GM12878 (cell line): ENCODE measurements around the gene USP10. TPM values are rescaled to one million over a fixed set of nuclear protein-coding genes. Genes with fewer than 3 reads are reported as not detected.

Source experiments
- BCLAF1 ChIP-seq: fragments of 450-650 bp; IDR thresholded peaks from 2 replicates; pipeline ENCODE4 v1.6.1; 2017; ENCODE audit warnings: antibody characterized with exemption, mild to moderate bottlenecking, moderate library complexity
- CEBPB ChIP-seq, 2 experiments: fragments of 150-350 bp in 1 of 2; IDR thresholded peaks; 2 replicates each; pipeline ENCODE4 v1.6.1; 2012 to 2014; ENCODE audit warnings: low read depth in 2 of 2, low read length in 2 of 2, borderline replicate concordance in 1 of 2, inconsistent platforms in 1 of 2
- CHD1 ChIP-seq: IDR thresholded peaks from 2 replicates; pipeline ENCODE4 v1.6.1; 2012; ENCODE audit warnings: low read depth, low read length, improper control_type of control experiment
- E2F8 ChIP-seq: fragments of 450-650 bp; IDR thresholded peaks from 2 replicates; pipeline ENCODE4 v1.6.1; 2018; ENCODE audit warnings: mild to moderate bottlenecking, low read depth, moderate library complexity; ENCODE audit not compliant: partially characterized antibody
- EED ChIP-seq: sonication (generic); IDR thresholded peaks from 2 replicates; pipeline ENCODE4 v1.6.1; 2016; ENCODE audit warnings: antibody characterized with exemption, low read depth
- RELB ChIP-seq: fragments of 450-650 bp; IDR thresholded peaks from 2 replicates; pipeline ENCODE4 v1.6.1; 2017; ENCODE audit warnings: low read depth, mild to moderate bottlenecking, moderate library complexity
- YY1 ChIP-seq: IDR thresholded peaks from 2 replicates; pipeline ENCODE4 v1.6.1; 2011; ENCODE audit warnings: low read depth, mild to moderate bottlenecking, low read length
- ZNF24 ChIP-seq: fragments of 450-650 bp; IDR thresholded peaks from 2 replicates; pipeline ENCODE4 v1.6.1; 2017; ENCODE audit warnings: antibody characterized with exemption, mild to moderate bottlenecking
- ZNF592 ChIP-seq: fragments of 450-650 bp; IDR thresholded peaks from 2 replicates; pipeline ENCODE4 v1.6.1; 2017; ENCODE audit warnings: mild to moderate bottlenecking, moderate library complexity
- ZNF687 ChIP-seq: fragments of 450-650 bp; IDR thresholded peaks from 2 replicates; pipeline ENCODE4 v1.6.1; 2017; ENCODE audit warnings: mild to moderate bottlenecking, moderate library complexity
- polyA plus RNA-seq, 11 experiments: library from polyadenylated mRNA; depleted of rRNA in 4 of 11; unstranded in 6 of 11; stranded (reverse) in 5 of 11; fragments of >200 nt; fragmentation: Nextera tagmentation in 4 of 11; fragmentation: Illumina TruSeq in 1 of 11; extraction: Ambion mirVana in 4 of 11; extraction: Trizol in 1 of 11; gene quantifications; 1 replicate in 1 of 11; 2 replicates in 10 of 11; pipeline versions ENCODE4 v1.2.1 to v1.2.3, GENCODE V29; 2011 to 2016; ENCODE audit warnings: inconsistent platforms in 2 of 11, missing spikeins in 2 of 11, low read depth in 1 of 11
- total RNA-seq, 4 experiments: library from RNA; depleted of rRNA in 3 of 4; stranded (reverse); fragments of >200 nt in 3 of 4; fragmentation: Illumina TruSeq in 1 of 4; extraction: Trizol in 1 of 4; gene quantifications; 2 replicates each; pipeline versions ENCODE4 v1.2.1 to v1.2.3, GENCODE V29; 2013 to 2021

The USP10 gene
- total and polyA plus RNA-seq, 10 of the 15 experiments (the other 5 are each of a cell fraction or from before 2014, with no cell fraction given) = 46.1 to 160 (median 105) TPM

- peak; percentile 24; the same call in 1 of the 2 replicates for TF ChIP-seq ZNF592
- TF ChIP-seq YY1 = peak; percentile 88
- TF ChIP-seq ZNF687 = peak; percentile 34; the same call in 1 of the 2 replicates
- no peak for TF ChIP-seq CHD1
- TF ChIP-seq ZNF24 = no peak
- no peak for TF ChIP-seq BCLAF1
- TF ChIP-seq E2F8 = no peak
- no peak for TF ChIP-seq CEBPB (IDR thresholded peaks at IDR 0.05; ENCODE audit: borderline replicate concordance in 1 of 2, low read depth in 2 of 2, low read length in 2 of 2)
- TF ChIP-seq RELB = peak; percentile 37; the same call in 1 of the 2 replicates
- TF ChIP-seq EED = no peak
Measured at GRCh38 chr16:84751947-84752346, 52.1 kb downstream of the USP10 start (continued).
